ENCODE data around the gene CCDC121.

DNA sequence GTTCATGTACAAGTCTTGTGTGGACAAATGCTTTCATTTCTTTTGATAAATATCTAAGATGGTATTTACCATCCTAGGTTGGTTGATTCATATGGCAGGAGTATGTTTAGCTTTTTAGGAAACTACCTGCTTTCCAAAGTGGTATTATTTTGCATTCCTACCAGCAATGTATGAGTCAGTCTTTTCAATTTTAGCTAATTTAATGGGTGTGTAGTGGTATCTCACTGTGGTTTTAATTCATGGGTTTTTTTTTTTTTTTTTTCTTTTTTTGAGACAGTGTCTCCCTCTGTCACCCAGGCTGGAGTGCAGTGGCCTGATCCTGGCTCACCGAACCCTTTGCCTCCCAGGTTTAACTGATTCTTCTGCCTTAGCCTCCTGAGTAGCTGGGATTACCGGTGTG is 41.8 kb downstream of the CCDC121 start:
- no peak for TF ChIP-seq CTCF (IDR thresholded peaks at IDR 0.05; ENCODE audit: poor library complexity, severe bottlenecking)
- no peak for TF ChIP-seq EZH2 (IDR thresholded peaks at IDR 0.05; ENCODE audit: borderline replicate concordance, insufficient read depth, low read length, poor library complexity, severe bottlenecking)
- TF ChIP-seq TAF1 (IDR thresholded peaks at IDR 0.05; ENCODE audit: low read depth), result no peak
- TF ChIP-seq RAD21 (conservative IDR thresholded peaks at IDR 0.05), result no peak
- TF ChIP-seq EP300 (conservative IDR thresholded peaks at IDR 0.05; ENCODE audit: poor library complexity, severe bottlenecking), result no peak
- TF ChIP-seq, protein P1, sequence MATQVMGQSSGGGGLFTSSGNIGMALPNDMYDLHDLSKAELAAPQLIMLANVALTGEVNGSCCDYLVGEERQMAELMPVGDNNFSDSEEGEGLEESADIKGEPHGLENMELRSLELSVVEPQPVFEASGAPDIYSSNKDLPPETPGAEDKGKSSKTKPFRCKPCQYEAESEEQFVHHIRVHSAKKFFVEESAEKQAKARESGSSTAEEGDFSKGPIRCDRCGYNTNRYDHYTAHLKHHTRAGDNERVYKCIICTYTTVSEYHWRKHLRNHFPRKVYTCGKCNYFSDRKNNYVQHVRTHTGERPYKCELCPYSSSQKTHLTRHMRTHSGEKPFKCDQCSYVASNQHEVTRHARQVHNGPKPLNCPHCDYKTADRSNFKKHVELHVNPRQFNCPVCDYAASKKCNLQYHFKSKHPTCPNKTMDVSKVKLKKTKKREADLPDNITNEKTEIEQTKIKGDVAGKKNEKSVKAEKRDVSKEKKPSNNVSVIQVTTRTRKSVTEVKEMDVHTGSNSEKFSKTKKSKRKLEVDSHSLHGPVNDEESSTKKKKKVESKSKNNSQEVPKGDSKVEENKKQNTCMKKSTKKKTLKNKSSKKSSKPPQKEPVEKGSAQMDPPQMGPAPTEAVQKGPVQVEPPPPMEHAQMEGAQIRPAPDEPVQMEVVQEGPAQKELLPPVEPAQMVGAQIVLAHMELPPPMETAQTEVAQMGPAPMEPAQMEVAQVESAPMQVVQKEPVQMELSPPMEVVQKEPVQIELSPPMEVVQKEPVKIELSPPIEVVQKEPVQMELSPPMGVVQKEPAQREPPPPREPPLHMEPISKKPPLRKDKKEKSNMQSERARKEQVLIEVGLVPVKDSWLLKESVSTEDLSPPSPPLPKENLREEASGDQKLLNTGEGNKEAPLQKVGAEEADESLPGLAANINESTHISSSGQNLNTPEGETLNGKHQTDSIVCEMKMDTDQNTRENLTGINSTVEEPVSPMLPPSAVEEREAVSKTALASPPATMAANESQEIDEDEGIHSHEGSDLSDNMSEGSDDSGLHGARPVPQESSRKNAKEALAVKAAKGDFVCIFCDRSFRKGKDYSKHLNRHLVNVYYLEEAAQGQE (IDR thresholded peaks at IDR 0.05; ENCODE audit: borderline replicate concordance), result no peak
